NB4 (cell line): ENCODE measurements around the gene TCEAL5.
"Not testable (repeated sequence)": the region's sequence is repeated elsewhere in the genome, so short reads cannot be mapped to it uniquely, and the experiment has no call there.

Source experiments
- DNase-seq: peaks from one replicate; pipeline ENCODE4 v3.0.0; 2010; ENCODE audit warnings: low read depth
- H3K4me3 ChIP-seq: one replicate; pipeline ENCODE4 v1.5.1; 2011; ENCODE audit warnings: mild to moderate bottlenecking, low read depth, low read length, moderate library complexity
- CTCF ChIP-seq: IDR thresholded peaks from one replicate; pipeline ENCODE4 v1.5.1; 2012; ENCODE audit warnings: low read depth, low read length
- MAX ChIP-seq: IDR thresholded peaks from 2 replicates; pipeline ENCODE4 v1.6.1; 2011; ENCODE audit warnings: low read depth, low read length
- MYC ChIP-seq: IDR thresholded peaks from 2 replicates; pipeline ENCODE4 v1.6.1; 2011; ENCODE audit warnings: low read depth, low read length
- POLR2A ChIP-seq: IDR thresholded peaks from 2 replicates; pipeline ENCODE4 v1.6.1; 2011; ENCODE audit warnings: mild to moderate bottlenecking; ENCODE audit not compliant: insufficient read length; ENCODE audit errors: extremely low read depth

Gene TCEAL5

GRCh38 chrX:103276581-103277002, at the start of gene TCEAL5:
TCEAL5 (minus strand) TSS chrX:103276750; CDS start chrX:103274563, 2,187 bp downstream.
- H3K4me3 ChIP-seq, result no peak within 1 kb of the TSS

GRCh38 chrX:103311399-103311780, 34.8 kb upstream of the TCEAL5 start:
- no peak for DNase-seq
- TF ChIP-seq MYC (no peak), MAX (no peak), CTCF (no peak), POLR2A (no peak)
- H3K4me3 ChIP-seq, result no peak overlapping the region

More at GRCh38 chrX:103276581-103277002, at the start of gene TCEAL5:
- TF ChIP-seq MYC, result no peak
- no peak for DNase-seq

- no peak within 1 kb of the TSS for H3K4me3 ChIP-seq
- no peak for DNase-seq
- TF ChIP-seq CTCF, result no peak
- TF ChIP-seq MAX, result no peak
- TF ChIP-seq MYC, result no peak
- TF ChIP-seq POLR2A, result no peak
These were observed 34.2 kb upstream of the TCEAL5 start, which contains the start of gene BEX2 for GRCh38 chrX:103310555-103311398. BEX2 (minus strand) TSS chrX:103310990; CDS start chrX:103309976, 1,014 bp downstream.

GRCh38 chrX:103309860-103310554, 33.5 kb upstream of the TCEAL5 start:
- DNase-seq, result no peak
- H3K4me3 ChIP-seq, result no peak overlapping the region
- TF ChIP-seq MYC, result no peak
- TF ChIP-seq CTCF, result no peak
- TF ChIP-seq MAX, result no peak
- no peak for TF ChIP-seq POLR2A

- not testable (repeated sequence) for H3K4me3 ChIP-seq, DNase-seq
These were observed 29.1 kb upstream of the TCEAL5 start for GRCh38 chrX:103305666-103306065.

- H3K4me3 ChIP-seq, result no peak overlapping the region
- no peak for DNase-seq
- TF ChIP-seq POLR2A, result no peak
These were observed 28.2 kb upstream of the TCEAL5 start for GRCh38 chrX:103304705-103305104.

- H3K4me3 ChIP-seq, result no peak overlapping the region
- DNase-seq, result no peak
- TF ChIP-seq MAX, result no peak
- no peak for TF ChIP-seq CTCF
- no peak for TF ChIP-seq MYC
- TF ChIP-seq POLR2A, result no peak
These were observed 16.6 kb upstream of the TCEAL5 start for GRCh38 chrX:103293118-103293517.
